Progenitor cell of endocrine pancreas (in vitro differentiated cells): ENCODE results near the gene KRTAP2-4. TPM values are rescaled to one million over a fixed set of nuclear protein-coding genes. Genes with fewer than 3 reads are reported as not detected.
"Not testable (repeated sequence)": the region's sequence is repeated elsewhere in the genome, so short reads cannot be mapped to it uniquely, and the experiment has no call there.

ENCODE experiments used
- DNase-seq: peaks from one replicate; pipeline ENCODE4 v3.0.0; 2021; ENCODE audit warnings: low spot score; ENCODE audit not compliant: unreplicated experiment
- H3K27ac Mint-ChIP-seq: 2 replicates; pipeline ENCODE4 v1.8.0; 2021; ENCODE audit warnings: mild to moderate bottlenecking, moderate library complexity, mixed read lengths
- H3K27me3 Mint-ChIP-seq: 2 replicates; pipeline ENCODE4 v1.8.0; 2021; ENCODE audit warnings: mixed read lengths
- H3K36me3 Mint-ChIP-seq: 2 replicates; pipeline ENCODE4 v1.8.0; 2022; ENCODE audit warnings: mixed read lengths; ENCODE audit not compliant: insufficient read depth
- H3K4me1 Mint-ChIP-seq: 2 replicates; pipeline ENCODE4 v1.8.0; 2021; ENCODE audit warnings: low read depth, mixed read lengths
- H3K4me3 Mint-ChIP-seq: 2 replicates; pipeline ENCODE4 v1.8.0; 2021; ENCODE audit warnings: low read depth, mild to moderate bottlenecking, moderate library complexity, mixed read lengths
- H3K9me3 Mint-ChIP-seq: 2 replicates; pipeline ENCODE4 v1.8.0; 2021; ENCODE audit warnings: low read depth, mixed read lengths
- total RNA-seq: library from RNA; stranded (reverse); gene quantifications from 2 replicates; pipeline ENCODE4 v1.2.1, GENCODE V29; 2021
- TF ChIP-seq, protein P1 (sequence below): fragments of 200-600 bp; sonication (generic); IDR thresholded peaks from one replicate; pipeline ENCODE4 v1.5.0; 2021; ENCODE audit warnings: antibody characterized with exemption, mild to moderate bottlenecking; ENCODE audit not compliant: unreplicated experiment

KRTAP2-4 gene
- total RNA-seq, 1 donor from 2014 or later: not detected

- peaks cover 19% of the 10 kb centered on the region for H3K4me1 Mint-ChIP-seq
- H3K27ac Mint-ChIP-seq: no peak overlapping the region
- TF ChIP-seq, protein P1, sequence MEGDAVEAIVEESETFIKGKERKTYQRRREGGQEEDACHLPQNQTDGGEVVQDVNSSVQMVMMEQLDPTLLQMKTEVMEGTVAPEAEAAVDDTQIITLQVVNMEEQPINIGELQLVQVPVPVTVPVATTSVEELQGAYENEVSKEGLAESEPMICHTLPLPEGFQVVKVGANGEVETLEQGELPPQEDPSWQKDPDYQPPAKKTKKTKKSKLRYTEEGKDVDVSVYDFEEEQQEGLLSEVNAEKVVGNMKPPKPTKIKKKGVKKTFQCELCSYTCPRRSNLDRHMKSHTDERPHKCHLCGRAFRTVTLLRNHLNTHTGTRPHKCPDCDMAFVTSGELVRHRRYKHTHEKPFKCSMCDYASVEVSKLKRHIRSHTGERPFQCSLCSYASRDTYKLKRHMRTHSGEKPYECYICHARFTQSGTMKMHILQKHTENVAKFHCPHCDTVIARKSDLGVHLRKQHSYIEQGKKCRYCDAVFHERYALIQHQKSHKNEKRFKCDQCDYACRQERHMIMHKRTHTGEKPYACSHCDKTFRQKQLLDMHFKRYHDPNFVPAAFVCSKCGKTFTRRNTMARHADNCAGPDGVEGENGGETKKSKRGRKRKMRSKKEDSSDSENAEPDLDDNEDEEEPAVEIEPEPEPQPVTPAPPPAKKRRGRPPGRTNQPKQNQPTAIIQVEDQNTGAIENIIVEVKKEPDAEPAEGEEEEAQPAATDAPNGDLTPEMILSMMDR: no peak
- no peak for DNase-seq
- H3K4me3 Mint-ChIP-seq: no peak overlapping the region
- peaks cover 5% of the 10 kb centered on the region for H3K9me3 Mint-ChIP-seq
- H3K36me3 Mint-ChIP-seq: no peaks in the 10 kb centered on the region
- peaks cover 5% of the 10 kb centered on the region for H3K27me3 Mint-ChIP-seq
These were observed 30.4 kb upstream of the KRTAP2-4 start for GRCh38 chr17:41096055-41096454.

DNA sequence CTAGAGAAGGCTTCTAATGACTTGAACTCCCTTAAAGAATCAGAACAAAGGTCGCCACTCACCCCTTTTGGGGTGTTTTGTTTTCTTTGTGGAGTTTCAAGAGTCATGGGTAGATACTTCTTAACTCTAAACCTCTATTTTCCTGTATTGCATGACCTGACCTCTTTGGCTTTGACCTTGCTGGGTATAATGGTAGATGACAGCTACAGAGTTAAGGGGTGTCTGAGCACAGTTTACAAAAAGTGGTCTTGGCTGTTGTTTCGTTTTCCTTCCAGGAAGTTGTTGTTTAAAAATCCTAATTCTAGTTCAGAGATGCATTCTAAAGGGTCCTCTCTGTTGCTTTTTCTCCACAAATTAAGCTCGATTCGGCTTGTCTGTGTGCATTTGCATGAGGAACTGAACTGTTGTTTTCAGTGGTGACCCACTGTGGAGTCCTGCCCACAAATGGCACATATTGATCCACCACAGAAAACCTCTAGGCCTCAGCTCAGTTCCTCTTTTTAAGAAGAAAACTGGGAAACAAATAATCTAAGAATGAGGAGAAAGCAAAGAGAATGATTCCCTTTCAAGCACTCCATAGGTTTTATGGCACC, 23.2 kb upstream of the KRTAP2-4 start:
- not testable (repeated sequence) for H3K4me3 Mint-ChIP-seq, H3K27ac Mint-ChIP-seq
- H3K9me3 Mint-ChIP-seq: peaks cover 14% of the 10 kb centered on the region

DNA sequence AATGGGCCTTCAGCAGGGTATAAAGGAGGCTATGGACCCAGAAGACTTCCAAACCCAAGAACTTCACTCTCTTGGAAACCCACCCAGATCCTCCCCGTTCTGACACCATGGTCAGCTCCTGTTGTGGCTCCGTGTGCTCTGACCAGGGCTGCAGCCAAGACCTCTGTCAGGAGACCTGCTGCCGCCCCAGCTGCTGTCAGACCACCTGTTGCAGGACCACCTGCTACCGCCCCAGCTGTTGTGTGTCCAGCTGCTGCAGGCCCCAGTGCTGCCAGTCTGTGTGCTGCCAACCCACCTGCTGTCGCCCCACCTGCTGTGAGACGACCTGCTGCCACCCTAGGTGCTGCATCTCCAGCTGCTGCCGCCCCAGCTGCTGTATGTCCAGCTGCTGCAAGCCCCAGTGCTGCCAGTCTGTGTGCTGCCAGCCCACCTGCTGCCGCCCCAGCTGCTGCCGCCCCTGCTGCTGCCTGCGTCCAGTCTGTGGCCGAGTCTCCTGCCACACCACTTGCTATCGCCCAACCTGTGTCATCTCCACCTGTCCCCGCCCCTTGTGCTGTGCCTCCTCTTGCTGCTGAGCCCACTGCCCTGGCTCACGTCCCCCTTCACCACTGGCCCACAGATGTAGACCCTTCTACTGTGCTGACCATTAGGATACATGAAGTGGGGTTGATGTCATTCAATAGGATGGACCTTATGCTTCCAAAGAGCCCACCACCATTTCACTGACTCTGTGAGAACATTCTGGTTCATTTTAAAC, 18.6 kb upstream of the KRTAP2-4 start, which contains the start of gene KRTAP4-7:
Gene KRTAP4-7 (plus strand): TSS at position 51 of the 757 bp plus-strand sequence. CDS start 57 bp downstream, at position 108.
- H3K27ac Mint-ChIP-seq, H3K27me3 Mint-ChIP-seq, H3K4me3 Mint-ChIP-seq, DNase-seq, H3K9me3 Mint-ChIP-seq, H3K36me3 Mint-ChIP-seq: not testable (repeated sequence)
- peaks cover 18% of the 10 kb centered on the region for H3K4me1 Mint-ChIP-seq

More for the DNA sequence above, 23.2 kb upstream of the KRTAP2-4 start:
- not testable (repeated sequence) for H3K36me3 Mint-ChIP-seq, DNase-seq, H3K27me3 Mint-ChIP-seq
- H3K4me1 Mint-ChIP-seq: peaks cover 18% of the 10 kb centered on the region

- H3K36me3 Mint-ChIP-seq, DNase-seq, H3K27me3 Mint-ChIP-seq: not testable (repeated sequence)
These were observed 17.7 kb upstream of the KRTAP2-4 start for GRCh38 chr17:41083427-41083826.

GRCh38 chr17:41082626-41083025, 16.9 kb upstream of the KRTAP2-4 start:
- Mint-ChIP-seq H3K36me3 (no peaks in the 10 kb centered on the region), H3K9me3 (no peaks in the 10 kb centered on the region), H3K4me1 (peaks cover 6% of the 10 kb centered on the region), H3K4me3 (no peak overlapping the region), H3K27me3 (peaks cover 8% of the 10 kb centered on the region), H3K27ac (no peak overlapping the region)
- TF ChIP-seq, protein P1: no peak
- no peak for DNase-seq

More at GRCh38 chr17:41083427-41083826, 17.7 kb upstream of the KRTAP2-4 start:
- not testable (repeated sequence) for H3K9me3 Mint-ChIP-seq, H3K4me3 Mint-ChIP-seq, H3K27ac Mint-ChIP-seq
- peaks cover 13% of the 10 kb centered on the region for H3K4me1 Mint-ChIP-seq

DNA sequence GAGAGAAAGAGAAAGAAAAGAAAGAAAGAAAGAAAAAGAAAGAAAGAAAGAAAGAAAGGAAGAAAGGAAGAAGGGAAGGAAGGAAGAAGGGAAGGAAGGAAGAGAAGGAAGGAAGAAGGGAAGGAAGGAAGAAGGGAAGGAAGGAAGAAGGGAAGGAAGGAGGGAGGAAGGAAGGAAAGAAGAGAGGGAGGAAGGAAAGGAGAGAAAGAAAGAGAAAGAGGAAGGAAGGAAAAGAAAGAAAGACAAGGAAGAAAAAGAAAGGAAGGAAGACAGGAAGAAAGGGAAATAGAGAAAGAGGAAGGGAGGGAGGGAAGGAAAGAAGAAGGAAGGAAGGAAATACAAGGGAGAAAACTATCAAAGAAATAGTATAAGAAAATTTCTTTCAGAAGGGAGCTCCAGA, 11.1 kb upstream of the KRTAP2-4 start:
- Mint-ChIP-seq H3K27ac (no peak overlapping the region), H3K27me3 (peaks cover 9% of the 10 kb centered on the region), H3K4me1 (no peaks in the 10 kb centered on the region), H3K9me3 (no peaks in the 10 kb centered on the region), H3K4me3 (no peak overlapping the region), H3K36me3 (no peaks in the 10 kb centered on the region)
- TF ChIP-seq, protein P1: no peak
- DNase-seq: no peak
